ENCODE results near the gene TXNDC11. TPM values are rescaled to one million over a fixed set of nuclear protein-coding genes. Genes with fewer than 3 reads are reported as not detected.

The TXNDC11 gene
- total RNA-seq, 1 experiment from 2014 or later, result 11.1 TPM

GRCh38 chr16:11735787-11736186 is 6.9 kb downstream of the TXNDC11 start (continued):
- TF ChIP-seq ZNF121 (CRISPR knock-in tag; IDR thresholded peaks at IDR 0.05), result no peak
- TF ChIP-seq ZNF281 (CRISPR knock-in tag; IDR thresholded peaks at IDR 0.05), result no peak

GRCh38 chr16:11734653-11735043 is 8.0 kb downstream of the TXNDC11 start:
- Mint-ChIP-seq H3K4me3 (no peak overlapping the region), H3K4me1 (no peaks in the 10 kb centered on the region), H3K9me3 (no peaks in the 10 kb centered on the region), H3K27ac (no peak overlapping the region), H3K36me3 (peaks cover 27% of the 10 kb centered on the region), H3K27me3 (ENCODE audit: low read depth) (no peaks in the 10 kb centered on the region)
- DNase-seq (ENCODE audit: low spot score), result no peak
- ATAC-seq, result no peak
- CTCF ChIA-PET, result interaction anchor here (1.0 kb wide), 1 partner anchor 20 kb away, joined by 3 read pairs; no protein-coding TSS in a partner anchor
- POLR2A ChIA-PET, result no interaction called here
- TF ChIP-seq MXD4 (CRISPR knock-in tag; IDR thresholded peaks at IDR 0.05; ENCODE audit: borderline replicate concordance), result no peak
- no peak for TF ChIP-seq ZBTB43 (CRISPR knock-in tag; IDR thresholded peaks at IDR 0.05)
- TF ChIP-seq KAT7 (CRISPR knock-in tag; IDR thresholded peaks at IDR 0.05; ENCODE audit: borderline replicate concordance), result no peak
- TF ChIP-seq HMGA2 (CRISPR knock-in tag; IDR thresholded peaks at IDR 0.05), result no peak
- TF ChIP-seq ZNF423 (CRISPR knock-in tag; IDR thresholded peaks at IDR 0.05), result no peak
- TF ChIP-seq OVOL2 (CRISPR knock-in tag; IDR thresholded peaks at IDR 0.05; ENCODE audit: borderline replicate concordance), result no peak

GRCh38 chr16:11734025-11734652 is 8.5 kb downstream of the TXNDC11 start:
- DNase-seq (ENCODE audit: low spot score) (no peak), ATAC-seq (no peak)
- no peaks in the 10 kb centered on the region for H3K9me3 Mint-ChIP-seq
- no peaks in the 10 kb centered on the region for H3K4me1 Mint-ChIP-seq
- no peaks in the 10 kb centered on the region for H3K27me3 Mint-ChIP-seq (ENCODE audit: low read depth)
- CTCF ChIA-PET, result interaction anchor here (1.0 kb wide), 1 partner anchor 19 kb away, joined by 3 read pairs; no protein-coding TSS in a partner anchor
- no peak for TF ChIP-seq CREM (CRISPR knock-in tag; IDR thresholded peaks at IDR 0.05)
- no peak for TF ChIP-seq ZNF416 (CRISPR knock-in tag; IDR thresholded peaks at IDR 0.05)
- TF ChIP-seq JAZF1 (CRISPR knock-in tag; IDR thresholded peaks at IDR 0.05), result no peak
- no peak for TF ChIP-seq SP1 (CRISPR knock-in tag; conservative IDR thresholded peaks at IDR 0.05)
- TF ChIP-seq TP53 (CRISPR knock-in tag; IDR thresholded peaks at IDR 0.05), result no peak
- TF ChIP-seq ZBTB43 (CRISPR knock-in tag; IDR thresholded peaks at IDR 0.05), result no peak
- TF ChIP-seq EMX1 (CRISPR knock-in tag; IDR thresholded peaks at IDR 0.05), result no peak
- TF ChIP-seq ATF1 (CRISPR knock-in tag; IDR thresholded peaks at IDR 0.05), result no peak
- no peak for TF ChIP-seq PREB (CRISPR knock-in tag; IDR thresholded peaks at IDR 0.05; ENCODE audit: borderline replicate concordance)
- no peak for TF ChIP-seq NR2C2 (CRISPR knock-in tag; IDR thresholded peaks at IDR 0.05)
- TF ChIP-seq USF1 (CRISPR knock-in tag; IDR thresholded peaks at IDR 0.05), result no peak
- no peak for TF ChIP-seq MXD4 (CRISPR knock-in tag; IDR thresholded peaks at IDR 0.05; ENCODE audit: borderline replicate concordance)
- no peak for TF ChIP-seq PRDM15 (CRISPR knock-in tag; IDR thresholded peaks at IDR 0.05)
- H3K27ac Mint-ChIP-seq, result no peak overlapping the region
- POLR2A ChIA-PET, result no interaction called here
- H3K4me3 Mint-ChIP-seq, result no peak overlapping the region
- peaks cover 32% of the 10 kb centered on the region for H3K36me3 Mint-ChIP-seq
